Astrocyte (in vitro differentiated cells and primary cell): ENCODE measurements around the gene MT1HL1.

ENCODE experiments used
- CTCF ChIP-seq: IDR thresholded peaks from 2 replicates; pipeline ENCODE4 v1.5.1; 2011; ENCODE audit warnings: low read depth, mild to moderate bottlenecking, inconsistent platforms, low read length, moderate library complexity; ENCODE audit not compliant: insufficient read depth
- EZH2 ChIP-seq: IDR thresholded peaks from 2 replicates; pipeline ENCODE4 v1.6.1; 2012; ENCODE audit warnings: mild to moderate bottlenecking, low read length, inconsistent platforms; ENCODE audit not compliant: insufficient read depth

- no peak for TF ChIP-seq CTCF
- no peak for TF ChIP-seq EZH2
These were observed 9.4 kb upstream of the MT1HL1 start for GRCh38 chr1:237013608-237014007.
